Hepatocyte (in vitro differentiated cells): ENCODE data around the gene ABI3. TPM values are rescaled to one million over a fixed set of nuclear protein-coding genes. Genes with fewer than 3 reads are reported as not detected.
A peak's percentile ranks its signal among the peaks of the same experiment; 100 is the strongest.

Experiments
- DNase-seq: peaks from one replicate; pipeline ENCODE4 v3.0.0-alpha.2; 2016; ENCODE audit warnings: low spot score
- H2AFZ ChIP-seq: fragments of 200-600 bp; sonication (generic); 2 replicates; pipeline ENCODE4 v1.6.0; 2016; ENCODE audit warnings: antibody characterized with exemption, mild to moderate bottlenecking
- H3K27ac ChIP-seq: fragments of 200-600 bp; sonication (generic); 2 replicates; pipeline ENCODE4 v1.5.1; 2016; ENCODE audit warnings: mild to moderate bottlenecking
- H3K27me3 ChIP-seq: fragments of 200-600 bp; sonication (generic); 2 replicates; pipeline ENCODE4 v1.6.1; 2016
- H3K36me3 ChIP-seq: fragments of 200-600 bp; sonication (generic); replicated peaks from 2 replicates; pipeline ENCODE4 v1.5.1; 2016; ENCODE audit warnings: low read depth; ENCODE audit not compliant: insufficient read depth
- H3K4me1 ChIP-seq: fragments of 200-600 bp; sonication (generic); 2 replicates; pipeline ENCODE4 v1.5.1; 2016; ENCODE audit warnings: mild to moderate bottlenecking, moderate library complexity; ENCODE audit not compliant: insufficient read depth
- H3K4me2 ChIP-seq: fragments of 200-600 bp; sonication (generic); 2 replicates; pipeline ENCODE4 v1.6.0; 2016
- H3K4me3 ChIP-seq: fragments of 200-600 bp; sonication (generic); 2 replicates; pipeline ENCODE4 v1.5.1; 2016; ENCODE audit warnings: mild to moderate bottlenecking
- H3K79me2 ChIP-seq: fragments of 200-600 bp; sonication (generic); 2 replicates; pipeline ENCODE4 v1.6.0; 2017; ENCODE audit warnings: mild to moderate bottlenecking
- H3K9me2 ChIP-seq: fragments of 200-600 bp; sonication (generic); replicated peaks from 2 replicates; pipeline ENCODE4 v1.6.0; 2017; ENCODE audit warnings: mild to moderate bottlenecking; ENCODE audit not compliant: insufficient read depth
- H3K9me3 ChIP-seq: fragments of 200-600 bp; sonication (generic); 2 replicates; pipeline ENCODE4 v1.5.1; 2016; ENCODE audit warnings: low read depth, mild to moderate bottlenecking
- H4K20me1 ChIP-seq: fragments of 200-600 bp; sonication (generic); 2 replicates; pipeline ENCODE4 v1.6.0; 2016; ENCODE audit warnings: mild to moderate bottlenecking; ENCODE audit not compliant: insufficient read depth, poor library complexity, severe bottlenecking
- EZH2 ChIP-seq: fragments of 200-600 bp; sonication (generic); IDR thresholded peaks from 2 replicates; pipeline ENCODE4 v1.6.1; 2016; ENCODE audit warnings: antibody characterized with exemption, mild to moderate bottlenecking, borderline replicate concordance
- EZH2phosphoT487 ChIP-seq: fragments of 200-600 bp; sonication (generic); IDR thresholded peaks from one replicate; pipeline ENCODE4 v1.6.1; 2018; ENCODE audit warnings: antibody characterized with exemption, mild to moderate bottlenecking, low read depth, moderate library complexity; ENCODE audit not compliant: unreplicated experiment, severe bottlenecking
- WGBS: methylation state at CpG from one replicate; pipeline ENCODE4 v1.1.6; 2016; ENCODE audit warnings: low lambda C conversion rate; ENCODE audit errors: missing lambda C conversion rate; 5-methylcytosine and 5-hydroxymethylcytosine counted together
- polyA plus RNA-seq: library from polyadenylated mRNA; unstranded; fragments of >200 nt; fragmentation: Nextera tagmentation; extraction: Ambion mirVana; gene quantifications from 2 replicates; pipeline ENCODE4 v1.2.1, GENCODE V29; 2016
- total RNA-seq: library from RNA; depleted of rRNA; stranded (reverse); fragments of >200 nt; gene quantifications from 2 replicates; pipeline ENCODE4 v1.2.3, GENCODE V29; 2014
- TF ChIP-seq, protein P1 (sequence below): fragments of 200-600 bp; sonication (generic); IDR thresholded peaks from 2 replicates; pipeline ENCODE4 v1.5.1; 2016; ENCODE audit warnings: antibody characterized with exemption, mild to moderate bottlenecking; ENCODE audit not compliant: poor library complexity

Gene ABI3
- total and polyA plus RNA-seq, 2 experiments from 2014 or later, result 0.13 to 0.29 TPM

DNA sequence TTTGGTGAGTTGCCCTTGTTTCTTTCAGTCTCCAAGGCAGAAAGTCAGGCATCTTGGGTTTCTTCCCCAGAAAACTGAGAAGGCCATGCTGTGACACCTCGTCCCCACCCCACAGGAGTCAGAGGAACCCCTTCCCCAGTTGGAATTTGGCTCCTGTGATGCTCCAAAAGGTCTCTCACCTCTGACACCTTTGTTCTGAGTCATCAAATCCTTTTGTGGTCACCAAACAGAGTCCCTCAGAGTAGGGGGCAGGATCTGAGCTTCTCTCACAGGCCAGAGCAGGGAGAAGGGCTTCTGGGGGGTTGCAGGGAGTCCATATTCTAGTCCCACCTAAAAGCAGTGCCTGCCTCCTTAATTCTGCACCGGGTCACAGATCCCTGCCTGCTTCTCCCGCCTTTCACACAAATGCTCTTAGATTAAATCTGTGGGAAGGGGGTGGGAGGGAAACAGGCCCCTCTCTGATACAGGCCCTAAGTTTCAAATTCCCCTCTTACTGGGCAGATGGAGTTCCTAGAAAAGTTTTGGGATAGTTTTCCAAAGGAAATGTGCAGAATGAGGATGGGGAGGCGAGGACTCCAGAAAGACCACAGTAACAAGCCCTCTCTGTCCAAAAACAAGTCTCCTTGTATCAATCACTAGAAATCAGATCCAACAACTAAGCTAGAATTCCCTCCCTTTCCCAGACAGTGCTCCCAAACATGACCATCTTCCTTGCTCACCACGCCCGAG is 18.7 kb downstream of the ABI3 start:
- 71% methylated on average over 6 of the region's 6 CpGs for WGBS
- TF ChIP-seq EZH2phosphoT487 (no peak), EZH2 (no peak)
- TF ChIP-seq, protein P1, sequence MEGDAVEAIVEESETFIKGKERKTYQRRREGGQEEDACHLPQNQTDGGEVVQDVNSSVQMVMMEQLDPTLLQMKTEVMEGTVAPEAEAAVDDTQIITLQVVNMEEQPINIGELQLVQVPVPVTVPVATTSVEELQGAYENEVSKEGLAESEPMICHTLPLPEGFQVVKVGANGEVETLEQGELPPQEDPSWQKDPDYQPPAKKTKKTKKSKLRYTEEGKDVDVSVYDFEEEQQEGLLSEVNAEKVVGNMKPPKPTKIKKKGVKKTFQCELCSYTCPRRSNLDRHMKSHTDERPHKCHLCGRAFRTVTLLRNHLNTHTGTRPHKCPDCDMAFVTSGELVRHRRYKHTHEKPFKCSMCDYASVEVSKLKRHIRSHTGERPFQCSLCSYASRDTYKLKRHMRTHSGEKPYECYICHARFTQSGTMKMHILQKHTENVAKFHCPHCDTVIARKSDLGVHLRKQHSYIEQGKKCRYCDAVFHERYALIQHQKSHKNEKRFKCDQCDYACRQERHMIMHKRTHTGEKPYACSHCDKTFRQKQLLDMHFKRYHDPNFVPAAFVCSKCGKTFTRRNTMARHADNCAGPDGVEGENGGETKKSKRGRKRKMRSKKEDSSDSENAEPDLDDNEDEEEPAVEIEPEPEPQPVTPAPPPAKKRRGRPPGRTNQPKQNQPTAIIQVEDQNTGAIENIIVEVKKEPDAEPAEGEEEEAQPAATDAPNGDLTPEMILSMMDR, result no peak
- no peak for DNase-seq
- Histone ChIP-seq H3K36me3 (no peaks in the 10 kb centered on the region), H3K4me3 (no peak overlapping the region), H2AFZ (no peak overlapping the region), H3K27me3 (peaks cover 57% of the 10 kb centered on the region), H3K9me2 (no peaks in the 10 kb centered on the region), H3K4me1 (peaks cover 10% of the 10 kb centered on the region), H3K27ac (no peak overlapping the region), H3K9me3 (no peaks in the 10 kb centered on the region), H4K20me1 (no peaks in the 10 kb centered on the region), H3K4me2 (no peak overlapping the region), H3K79me2 (no peaks in the 10 kb centered on the region)

DNA sequence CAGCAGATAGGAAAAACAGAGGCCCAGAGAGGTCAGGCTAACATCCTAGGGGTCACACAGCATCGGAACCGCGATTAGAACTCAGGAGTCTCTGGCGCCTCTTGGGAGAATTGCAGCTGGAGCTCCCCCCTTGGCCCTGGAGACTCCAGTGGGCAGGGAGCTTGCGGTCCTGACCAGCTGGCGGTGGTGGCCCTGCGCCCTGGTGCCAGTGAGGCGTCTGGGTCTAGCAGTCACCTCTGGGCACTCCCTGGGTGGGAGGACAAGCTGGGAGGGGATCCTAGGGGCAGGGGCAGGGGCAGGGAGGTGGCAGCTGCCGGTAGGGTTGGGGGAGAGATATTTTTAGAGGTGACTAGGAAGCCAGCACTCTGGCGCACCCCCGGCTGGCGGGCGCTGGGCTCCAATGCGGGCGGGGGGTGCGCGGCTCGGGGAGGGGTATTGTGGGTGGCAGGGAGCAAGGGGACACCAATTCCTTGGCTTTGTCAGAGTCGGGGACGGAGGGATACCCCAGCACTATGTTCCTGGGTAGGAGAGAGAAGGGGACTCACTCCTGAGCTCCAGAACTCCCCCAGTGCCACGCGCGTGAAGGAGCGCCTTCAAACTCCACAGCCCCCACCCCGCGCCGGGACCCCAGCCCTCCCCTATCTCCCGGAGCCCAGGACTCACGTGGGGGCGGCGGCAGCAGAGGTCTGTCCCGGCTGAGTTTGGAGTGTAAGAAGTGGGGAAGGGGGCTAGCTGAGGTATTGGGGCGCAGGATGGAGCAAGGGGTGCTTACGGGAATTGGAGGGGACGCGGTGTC is 19.5 kb downstream of the ABI3 start:
- 27% methylated on average over 18 of the region's 36 CpGs for WGBS
- H3K4me3 ChIP-seq, result peak overlapping the region; percentile 17
- TF ChIP-seq, protein P1, result no peak
- TF ChIP-seq EZH2 (no peak), EZH2phosphoT487 (no peak)

GRCh38 chr17:49230636-49231562 is 20.4 kb downstream of the ABI3 start, which contains the start of gene PHOSPHO1:
Gene PHOSPHO1, minus strand, starts transcription at chr17:49230787. Its CDS starts 4,096 bp downstream, at chr17:49226691.
- H3K27me3 ChIP-seq, result peaks cover 41% of the 10 kb centered on the region
- H3K27ac ChIP-seq, result no peak within 1 kb of the TSS
- DNase-seq, result peak; percentile 91
- no peaks in the 10 kb centered on the region for H4K20me1 ChIP-seq
- 6% methylated on average over 48 of the region's 58 CpGs for WGBS
- peaks cover 6% of the 10 kb centered on the region for H3K4me1 ChIP-seq
- H3K36me3 ChIP-seq, result no peaks in the 10 kb centered on the region
- peak within 1 kb of the TSS; percentile 47 for H2AFZ ChIP-seq
- TF ChIP-seq, protein P1, result no peak
- no peak for TF ChIP-seq EZH2phosphoT487
- TF ChIP-seq EZH2, result peak; percentile 33
- peak within 1 kb of the TSS; percentile 17 for H3K4me3 ChIP-seq
- no peaks in the 10 kb centered on the region for H3K9me3 ChIP-seq
- H3K79me2 ChIP-seq, result no peaks in the 10 kb centered on the region
- peak within 1 kb of the TSS; percentile 95 for H3K4me2 ChIP-seq
- H3K9me2 ChIP-seq, result no peaks in the 10 kb centered on the region

More for the DNA sequence above, 19.5 kb downstream of the ABI3 start:
- Histone ChIP-seq H3K4me1 (peaks cover 6% of the 10 kb centered on the region), H3K27me3 (peaks cover 50% of the 10 kb centered on the region), H3K4me2 (peak overlapping the region; percentile 95), H3K79me2 (no peaks in the 10 kb centered on the region), H3K9me3 (no peaks in the 10 kb centered on the region), H4K20me1 (no peaks in the 10 kb centered on the region), H3K27ac (no peak overlapping the region), H2AFZ (no peak overlapping the region), H3K9me2 (no peaks in the 10 kb centered on the region), H3K36me3 (no peaks in the 10 kb centered on the region)
- DNase-seq, result no peak
